GM19351 (cell line): ENCODE results near the gene SIRPA.
"Not testable (repeated sequence)": the region's sequence is repeated elsewhere in the genome, so short reads cannot be mapped to it uniquely, and the experiment has no call there.

Experiments
- ATAC-seq: cut with Tn5 transposase; IDR thresholded peaks from one replicate; pipeline ENCODE4 v1.9.1; 2021; ENCODE audit warnings: mild to moderate bottlenecking, moderate library complexity; ENCODE audit not compliant: unreplicated experiment

Gene SIRPA

GRCh38 chr20:1905693-1906092 is 10.5 kb downstream of the SIRPA start:
- ATAC-seq, result no peak

- ATAC-seq, result no peak
These were observed 11.3 kb downstream of the SIRPA start for GRCh38 chr20:1906361-1907051.

- ATAC-seq, result no peak
These were observed 12.4 kb downstream of the SIRPA start for GRCh38 chr20:1907586-1907985.

GRCh38 chr20:1908191-1908590 is 13.0 kb downstream of the SIRPA start:
- no peak for ATAC-seq

- ATAC-seq, result no peak
These were observed 13.9 kb downstream of the SIRPA start for GRCh38 chr20:1909097-1909496.

GRCh38 chr20:1911536-1911935 is 16.3 kb downstream of the SIRPA start:
- ATAC-seq, result no peak

- ATAC-seq, result no peak
These were observed 16.8 kb downstream of the SIRPA start for GRCh38 chr20:1912053-1912452.

GRCh38 chr20:1912646-1913045 is 17.4 kb downstream of the SIRPA start:
- ATAC-seq, result no peak

- not testable (repeated sequence) for ATAC-seq
These were observed 20.0 kb downstream of the SIRPA start for GRCh38 chr20:1915233-1915632.

GRCh38 chr20:1915725-1916124 is 20.5 kb downstream of the SIRPA start:
- no peak for ATAC-seq

GRCh38 chr20:1917786-1918185 is 22.6 kb downstream of the SIRPA start:
- ATAC-seq, result no peak

- ATAC-seq, result no peak
These were observed 23.4 kb downstream of the SIRPA start for GRCh38 chr20:1918491-1919165.

GRCh38 chr20:1920252-1920651 is 25.0 kb downstream of the SIRPA start:
- no peak for ATAC-seq

GRCh38 chr20:1920826-1921225 is 25.6 kb downstream of the SIRPA start:
- no peak for ATAC-seq

GRCh38 chr20:1921985-1922384 is 26.8 kb downstream of the SIRPA start:
- not testable (repeated sequence) for ATAC-seq

- no peak for ATAC-seq
These were observed 27.6 kb downstream of the SIRPA start for GRCh38 chr20:1922786-1923185.

GRCh38 chr20:1924910-1925861 is 30.0 kb downstream of the SIRPA start:
- ATAC-seq, result no peak

- ATAC-seq, result no peak
These were observed 31.0 kb downstream of the SIRPA start for GRCh38 chr20:1926237-1926636.

GRCh38 chr20:1927217-1927616 is 32.0 kb downstream of the SIRPA start:
- ATAC-seq, result no peak

- ATAC-seq, result no peak
These were observed 32.9 kb downstream of the SIRPA start for GRCh38 chr20:1928154-1928553.

- no peak for ATAC-seq
These were observed 33.6 kb downstream of the SIRPA start for GRCh38 chr20:1928782-1929181.

GRCh38 chr20:1929460-1929859 is 34.3 kb downstream of the SIRPA start:
- no peak for ATAC-seq
